Endodermal cell (in vitro differentiated cells): ENCODE data around the gene GNAL. TPM values are rescaled to one million over a fixed set of nuclear protein-coding genes. Genes with fewer than 3 reads are reported as not detected.

Source experiments
- DNase-seq: peaks from one replicate; pipeline ENCODE4 v3.0.0-alpha.2; 2017
- H3K27ac ChIP-seq: 2 replicates; pipeline ENCODE4 v1.5.1; 2013; ENCODE audit warnings: mild to moderate bottlenecking, low read depth, low read length, moderate library complexity
- H3K27me3 ChIP-seq: 2 replicates; pipeline ENCODE4 v1.6.1; 2013; ENCODE audit warnings: mild to moderate bottlenecking, low read length, moderate library complexity; ENCODE audit not compliant: insufficient read depth, control insufficient read depth, poor library complexity, severe bottlenecking
- H3K36me3 ChIP-seq: 2 replicates; pipeline ENCODE4 v1.7.0; 2013; ENCODE audit warnings: mild to moderate bottlenecking, low read length, moderate library complexity; ENCODE audit not compliant: control insufficient read depth, insufficient read depth
- H3K4me1 ChIP-seq: one replicate; pipeline ENCODE4 v1.7.0; 2013; ENCODE audit warnings: low read length; ENCODE audit not compliant: control insufficient read depth, insufficient read depth
- H3K4me3 ChIP-seq: 2 replicates; pipeline ENCODE4 v1.5.1; 2013; ENCODE audit warnings: mild to moderate bottlenecking, low read length, moderate library complexity
- H3K9ac ChIP-seq: 2 replicates; pipeline ENCODE4 v1.6.1; 2013; ENCODE audit warnings: mild to moderate bottlenecking, low read length, moderate library complexity; ENCODE audit not compliant: poor library complexity, severe bottlenecking; ENCODE audit errors: extremely low read depth
- H3K9me3 ChIP-seq: 2 replicates; pipeline ENCODE4 v1.6.1; 2013; ENCODE audit warnings: mild to moderate bottlenecking, low read length, moderate library complexity; ENCODE audit not compliant: control insufficient read depth
- H3K27ac Mint-ChIP-seq: 2 replicates; pipeline ENCODE4 v1.8.0; 2020; ENCODE audit warnings: mixed read lengths
- H3K27me3 Mint-ChIP-seq: 2 replicates; pipeline ENCODE4 v1.8.0; 2021; ENCODE audit warnings: mild to moderate bottlenecking, mixed read lengths; ENCODE audit not compliant: insufficient read depth
- H3K36me3 Mint-ChIP-seq: 2 replicates; pipeline ENCODE4 v1.8.0; 2020; ENCODE audit warnings: low read depth, mixed read lengths
- H3K4me1 Mint-ChIP-seq: 2 replicates; pipeline ENCODE4 v1.8.0; 2020; ENCODE audit warnings: mixed read lengths
- H3K4me3 Mint-ChIP-seq: 2 replicates; pipeline ENCODE4 v1.8.0; 2020; ENCODE audit warnings: mild to moderate bottlenecking, moderate library complexity, mixed read lengths
- H3K9me3 Mint-ChIP-seq: 2 replicates; pipeline ENCODE4 v1.8.0; 2020; ENCODE audit warnings: mild to moderate bottlenecking, mixed read lengths
- CTCF ChIP-seq: fragments of 200-600 bp; sonication (generic); conservative IDR thresholded peaks from 2 replicates; pipeline ENCODE4 v1.5.0; 2021; ENCODE audit warnings: antibody characterized with exemption, mild to moderate bottlenecking
- WGBS, 2 experiments: methylation state at CpG; one replicate each; pipeline versions ENCODE4 v1.1.5 to v1.1.7; 2013; ENCODE audit warnings: missing lambda C conversion rate in 2 of 2, mixed read lengths in 1 of 2; ENCODE audit not compliant: insufficient coverage in 1 of 2, insufficient read length in 1 of 2; 5-methylcytosine and 5-hydroxymethylcytosine counted together
- total RNA-seq, 2 donors: library from RNA; stranded (reverse); fragmentation: NEBNext Ultra II Directional in 1 of 2; extraction: Animal tissue kit (Norgen Biotek cat#: 25700) in 1 of 2; gene quantifications; 2 replicates in 1 of 2; 3 replicates in 1 of 2; pipeline ENCODE4 v1.2.1, GENCODE V29; 2021

The GNAL gene
- total RNA-seq, 2 donors from 2014 or later: 37.9 to 58.2 TPM

DNA sequence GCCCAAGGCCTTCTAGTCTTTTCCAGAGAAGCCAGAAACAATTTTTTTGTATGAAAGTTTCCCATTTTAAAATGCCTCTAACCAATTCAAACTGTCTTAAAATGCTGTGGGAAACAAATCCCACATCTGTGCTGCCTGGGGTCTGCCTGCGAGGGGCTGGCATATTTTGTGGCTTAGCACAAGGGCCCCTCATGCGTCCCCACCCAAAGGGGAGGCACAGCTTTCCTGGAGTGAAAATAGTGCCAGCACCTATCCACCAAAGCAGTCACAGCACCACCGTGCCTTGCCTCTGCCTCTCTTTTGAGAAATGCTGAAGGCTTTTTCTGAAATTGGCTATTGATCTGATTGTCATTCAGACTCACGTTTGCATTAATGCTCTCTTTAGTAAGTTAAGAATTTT, 22.2 kb upstream of the GNAL start:
- no peak overlapping the region for H3K27ac Mint-ChIP-seq
- no peaks in the 10 kb centered on the region for H3K36me3 Mint-ChIP-seq
- H3K27me3 Mint-ChIP-seq: peaks cover 9% of the 10 kb centered on the region
- H3K27ac ChIP-seq: no peak overlapping the region
- H3K4me3 ChIP-seq: no peak overlapping the region
- no peaks in the 10 kb centered on the region for H3K9me3 ChIP-seq
- no peak overlapping the region for H3K4me3 Mint-ChIP-seq
- no peak overlapping the region for H3K9ac ChIP-seq
- no peaks in the 10 kb centered on the region for H3K27me3 ChIP-seq
- H3K4me1 Mint-ChIP-seq: peaks cover 28% of the 10 kb centered on the region
- peaks cover 22% of the 10 kb centered on the region for H3K4me1 ChIP-seq
- no peaks in the 10 kb centered on the region for H3K9me3 Mint-ChIP-seq
- TF ChIP-seq CTCF: no peak
- 88 to 90% methylated on average over 3 to 4 of the region's 4 CpGs for WGBS, 2 experiments
- DNase-seq: no peak
- no peaks in the 10 kb centered on the region for H3K36me3 ChIP-seq

- Histone ChIP-seq H3K27ac (no peak overlapping the region), H3K4me1 (peaks cover 22% of the 10 kb centered on the region), H3K4me3 (no peak overlapping the region), H3K36me3 (no peaks in the 10 kb centered on the region), H3K9ac (no peak overlapping the region), H3K9me3 (no peaks in the 10 kb centered on the region), H3K27me3 (no peaks in the 10 kb centered on the region)
- TF ChIP-seq CTCF: no peak
- Mint-ChIP-seq H3K4me3 (no peak overlapping the region), H3K27me3 (peaks cover 9% of the 10 kb centered on the region), H3K9me3 (no peaks in the 10 kb centered on the region), H3K36me3 (no peaks in the 10 kb centered on the region), H3K27ac (no peak overlapping the region), H3K4me1 (peaks cover 28% of the 10 kb centered on the region)
- 87 to 100% methylated on average over 1 to 6 of the region's 6 CpGs for WGBS, 2 experiments
- DNase-seq: peak; percentile 24
Observed at GRCh38 chr18:11667578-11667977, 21.5 kb upstream of the GNAL start.

DNA sequence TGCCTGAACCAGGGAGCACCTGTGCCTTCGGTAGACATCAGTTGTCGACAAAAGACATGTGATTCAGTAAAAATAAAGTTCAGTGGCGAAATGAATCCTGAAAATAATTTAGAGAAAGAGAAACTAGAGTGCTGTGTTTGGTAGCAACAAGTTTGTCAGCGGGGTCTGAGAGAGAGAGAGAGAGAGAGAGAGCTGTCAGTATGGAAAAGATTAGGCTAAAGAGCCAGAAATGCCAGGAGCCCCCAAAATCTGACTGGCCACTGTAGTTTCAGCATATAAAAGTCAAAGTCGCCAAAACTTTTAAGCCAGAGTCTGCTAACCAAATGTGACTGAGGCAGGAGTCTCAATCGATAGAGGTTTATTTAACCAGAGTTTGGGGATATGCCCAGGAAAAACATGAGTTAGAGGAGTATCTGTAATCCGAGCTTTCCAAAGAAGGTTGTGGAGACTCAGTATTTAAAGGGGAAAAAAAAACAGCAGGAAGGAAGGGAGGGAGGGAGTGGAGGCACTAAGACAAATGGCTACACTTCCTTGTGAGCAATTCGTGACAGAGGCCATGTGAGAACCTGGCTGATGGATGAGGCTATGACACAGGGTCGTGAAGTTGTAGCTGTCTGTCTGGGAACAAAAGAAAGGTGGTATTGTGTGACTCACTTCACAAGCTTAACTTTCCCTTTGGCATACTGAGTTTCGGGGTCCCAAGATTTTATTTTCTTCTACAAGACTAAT, 20.5 kb upstream of the GNAL start:
- no peaks in the 10 kb centered on the region for H3K36me3 ChIP-seq
- H3K9me3 ChIP-seq: no peaks in the 10 kb centered on the region
- H3K4me3 ChIP-seq: no peak overlapping the region
- no peak overlapping the region for H3K9ac ChIP-seq
- Mint-ChIP-seq H3K27ac (no peak overlapping the region), H3K27me3 (peaks cover 9% of the 10 kb centered on the region), H3K36me3 (no peaks in the 10 kb centered on the region), H3K9me3 (no peaks in the 10 kb centered on the region), H3K4me3 (no peak overlapping the region), H3K4me1 (peaks cover 28% of the 10 kb centered on the region)
- H3K4me1 ChIP-seq: peaks cover 22% of the 10 kb centered on the region
- no peak for TF ChIP-seq CTCF
- no peak overlapping the region for H3K27ac ChIP-seq
- no peaks in the 10 kb centered on the region for H3K27me3 ChIP-seq
- DNase-seq: peak; percentile 42
- WGBS, 2 experiments: 76 to 79% methylated on average over 9 to 10 of the region's 10 CpGs
